Renal cortex interstitium (tissue), 15 donors: ENCODE data around the gene ING3. TPM values are rescaled to one million over a fixed set of nuclear protein-coding genes. Genes with fewer than 3 reads are reported as not detected.

Experiments
- DNase-seq, 11 donors: peaks; one replicate each; pipeline ENCODE4 v3.0.0-alpha.2; 2013; ENCODE audit warnings: low read depth in 9 of 11, low spot score in 4 of 11; ENCODE audit errors: extremely low read depth in 1 of 11
- long read RNA-seq, 16 experiments: transcript quantifications; one replicate each; lab custom pipeline, GENCODE V29; 2026
- polyA plus RNA-seq, 3 donors: library from polyadenylated mRNA; unstranded; fragments of 120-200 nt; gene quantifications; one replicate each; pipeline ENCODE4 v1.2.1, GENCODE V29; 2013; ENCODE audit not compliant: insufficient read length in 3 of 3

The ING3 gene
- polyA plus RNA-seq: 10 to 100 TPM; 38.2 to 44.5 (median 39.7) TPM
- long read RNA-seq, donor 1, transcript ING3-201 (12 exons, 3,777 nt): major isoform, 6 of 27 reads
- long read RNA-seq, donor 1, transcript ING3-202 (5 exons, 1,222 nt): minor isoform, 5 of 27 reads
- long read RNA-seq, donor 1, partial matches to known transcripts: 14 of 27 reads
- long read RNA-seq, donor 1, other reads (novel, unspliced or antisense): 0 of 27 reads
- long read RNA-seq, donor 2, transcript ING3-202 (5 exons, 1,222 nt): major isoform, 6 of 28 reads
- long read RNA-seq, donor 2, partial matches to known transcripts: 19 of 28 reads
- long read RNA-seq, donor 2, other reads (novel, unspliced or antisense): 0 of 28 reads
- long read RNA-seq, donor 3, transcript ING3-205 (4 exons, 1,723 nt): minor isoform, 5 of 53 reads
- long read RNA-seq, donor 3, transcript ING3-201 (12 exons, 3,777 nt): minor isoform, 10 of 53 reads
- long read RNA-seq, donor 3, transcript ING3-202 (5 exons, 1,222 nt): major isoform, 12 of 53 reads
- long read RNA-seq, donor 3, partial matches to known transcripts: 16 of 53 reads
- long read RNA-seq, donor 3, other reads (novel, unspliced or antisense): 6 of 53 reads
- long read RNA-seq, donor 4, transcript ING3-202 (5 exons, 1,222 nt): major isoform, 15 of 43 reads
- long read RNA-seq, donor 4, transcript ING3-205 (4 exons, 1,723 nt): minor isoform, 7 of 43 reads
- long read RNA-seq, donor 4, transcript ING3-201 (12 exons, 3,777 nt): minor isoform, 5 of 43 reads
- long read RNA-seq, donor 4, partial matches to known transcripts: 14 of 43 reads
- long read RNA-seq, donor 4, other reads (novel, unspliced or antisense): 0 of 43 reads
- long read RNA-seq, donor 5: 0 reads
- long read RNA-seq, donor 6, transcript ING3-201 (12 exons, 3,777 nt): minor isoform, 6 of 50 reads
- long read RNA-seq, donor 6, transcript ING3-202 (5 exons, 1,222 nt): major isoform, 13 of 50 reads
- long read RNA-seq, donor 6, partial matches to known transcripts: 26 of 50 reads
- long read RNA-seq, donor 6, other reads (novel, unspliced or antisense): 0 of 50 reads
- long read RNA-seq, donor 7, transcript ING3-201 (12 exons, 3,777 nt): minor isoform, 13 of 55 reads
- long read RNA-seq, donor 7, transcript ING3-202 (5 exons, 1,222 nt): major isoform, 20 of 55 reads
- long read RNA-seq, donor 7, partial matches to known transcripts: 11 of 55 reads
- long read RNA-seq, donor 7, other reads (novel, unspliced or antisense): 9 of 55 reads
- long read RNA-seq, donor 8: 0 reads
- long read RNA-seq, donor 9, transcript ING3-201 (12 exons, 3,777 nt): minor isoform, 6 of 20 reads
- long read RNA-seq, donor 9, transcript ING3-202 (5 exons, 1,222 nt): major isoform, 10 of 20 reads
- long read RNA-seq, donor 9, partial matches to known transcripts: 0 of 20 reads
- long read RNA-seq, donor 9, other reads (novel, unspliced or antisense): 0 of 20 reads
- long read RNA-seq, donor 10, transcript ING3-202 (5 exons, 1,222 nt): major isoform, 12 of 27 reads
- long read RNA-seq, donor 10, transcript ING3-205 (4 exons, 1,723 nt): minor isoform, 5 of 27 reads
- long read RNA-seq, donor 10, transcript ING3-201 (12 exons, 3,777 nt): minor isoform, 8 of 27 reads
- long read RNA-seq, donor 10, partial matches to known transcripts: 0 of 27 reads
- long read RNA-seq, donor 10, other reads (novel, unspliced or antisense): 0 of 27 reads
- long read RNA-seq, donor 11, transcript ING3-201 (12 exons, 3,777 nt): minor isoform, 7 of 34 reads
- long read RNA-seq, donor 11, transcript ING3-202 (5 exons, 1,222 nt): major isoform, 14 of 34 reads
- long read RNA-seq, donor 11, partial matches to known transcripts: 9 of 34 reads
- long read RNA-seq, donor 11, other reads (novel, unspliced or antisense): 0 of 34 reads
- long read RNA-seq, donor 12, transcript ING3-202 (5 exons, 1,222 nt): major isoform, 13 of 27 reads
- long read RNA-seq, donor 12, partial matches to known transcripts: 6 of 27 reads
- long read RNA-seq, donor 12, other reads (novel, unspliced or antisense): 0 of 27 reads
- long read RNA-seq, donor 13: 0 reads
- long read RNA-seq, donor 14, transcript ING3-201 (12 exons, 3,777 nt): minor isoform, 6 of 41 reads
- long read RNA-seq, donor 14, transcript ING3-202 (5 exons, 1,222 nt): major isoform, 19 of 41 reads
- long read RNA-seq, donor 14, partial matches to known transcripts: 12 of 41 reads
- long read RNA-seq, donor 14, other reads (novel, unspliced or antisense): 0 of 41 reads
- long read RNA-seq, donor 15, transcript ING3-205 (4 exons, 1,723 nt): major isoform, 5 of 12 reads
- long read RNA-seq, donor 15, partial matches to known transcripts: 0 of 12 reads
- long read RNA-seq, donor 15, other reads (novel, unspliced or antisense): 0 of 12 reads
- long read RNA-seq, donor 16, transcript ING3-205 (4 exons, 1,723 nt): minor isoform, 13 of 132 reads
- long read RNA-seq, donor 16, transcript ING3-202 (5 exons, 1,222 nt): major isoform, 38 of 132 reads
- long read RNA-seq, donor 16, transcript ING3-201 (12 exons, 3,777 nt): minor isoform, 21 of 132 reads
- long read RNA-seq, donor 16, transcript ING3-203 (11 exons, 1,718 nt): minor isoform, 8 of 132 reads
- long read RNA-seq, donor 16, partial matches to known transcripts: 40 of 132 reads
- long read RNA-seq, donor 16, other reads (novel, unspliced or antisense): 10 of 132 reads

GRCh38 chr7:120950539-120951308 lies at the start of gene ING3:
TSS of gene ING3 (plus strand) at chr7:120950777. CDS start at chr7:120950897, 120 bp downstream.
- DNase-seq: peak; percentile 91 to 97 (median 96)

- DNase-seq: no peak
These were observed 35.1 kb upstream of the ING3 start for GRCh38 chr7:120915314-120916105.

- no peak for DNase-seq
These were observed 34.5 kb upstream of the ING3 start for GRCh38 chr7:120916121-120916520.

GRCh38 chr7:120916538-120916937 lies 34.0 kb upstream of the ING3 start:
- no peak for DNase-seq

GRCh38 chr7:120919466-120919865 lies 31.1 kb upstream of the ING3 start:
- no peak for DNase-seq

- DNase-seq: no peak
These were observed 30.5 kb upstream of the ING3 start for GRCh38 chr7:120920034-120920433.

GRCh38 chr7:120920591-120921274 lies 29.8 kb upstream of the ING3 start:
- DNase-seq: no peak

- DNase-seq: no peak
These were observed 25.7 kb upstream of the ING3 start for GRCh38 chr7:120924837-120925236.

- DNase-seq: no peak
These were observed 25.2 kb upstream of the ING3 start for GRCh38 chr7:120925392-120925791.

GRCh38 chr7:120926943-120927346 lies 23.6 kb upstream of the ING3 start:
- DNase-seq: no peak

GRCh38 chr7:120927454-120928103 lies 23.0 kb upstream of the ING3 start:
- DNase-seq: no peak

- DNase-seq: no peak
These were observed 19.3 kb upstream of the ING3 start for GRCh38 chr7:120931243-120931642.

- DNase-seq: no peak
These were observed 17.1 kb upstream of the ING3 start for GRCh38 chr7:120933475-120933874.

GRCh38 chr7:120939345-120939744 lies 11.2 kb upstream of the ING3 start:
- no peak for DNase-seq
